Right lobe of liver (tissue), 6 donors: Measurements from ENCODE around the gene KLHL6. TPM values are rescaled to one million over a fixed set of nuclear protein-coding genes. Genes with fewer than 3 reads are reported as not detected.
A peak's percentile ranks its signal among the peaks of the same experiment; 100 is the strongest.

Experiments used
- ATAC-seq, 4 donors: fragments of 200-7000 bp; cut with Tn5 transposase; one replicate each; pipeline ENCODE4 v1.9.1; 2020; ENCODE audit warnings: mild to moderate bottlenecking in 4 of 4, moderate library complexity in 4 of 4
- DNase-seq, 3 donors: peaks; one replicate each; pipeline ENCODE4 v3.0.0-alpha.2; 2020
- H3K27ac ChIP-seq, 3 donors: fragments of 200-600 bp; one replicate each; pipeline ENCODE4 v1.8.0; 2022
- H3K27me3 ChIP-seq, 2 donors: fragments of 200-600 bp; one replicate each; pipeline ENCODE4 v1.8.0; 2022
- H3K36me3 ChIP-seq, 4 donors: fragments of 200-600 bp; sonication (generic) in 1 of 4; one replicate each; pipeline versions ENCODE4 v1.5.1 to v1.8.0; 2017 to 2022; ENCODE audit warnings: control low read depth in 1 of 4
- H3K4me1 ChIP-seq, 4 donors: fragments of 200-600 bp; sonication (generic) in 1 of 4; one replicate each; pipeline versions ENCODE4 v1.5.1 to v1.8.0; 2017 to 2022; ENCODE audit warnings: control low read depth in 1 of 4
- H3K4me3 ChIP-seq, 3 donors: fragments of 200-600 bp; one replicate each; pipeline ENCODE4 v1.8.0; 2022
- H3K9me3 ChIP-seq, 4 donors: fragments of 200-600 bp; sonication (generic) in 1 of 4; one replicate each; pipeline versions ENCODE4 v1.5.1 to v1.8.0; 2017 to 2022; ENCODE audit warnings: control low read depth in 1 of 4
- CTCF ChIP-seq, 4 donors: fragments of 200-600 bp in 3 of 4; fragments of 450-650 bp in 1 of 4; IDR thresholded peaks; one replicate each; pipeline versions ENCODE4 v1.5.1 to v1.8.0; 2016 to 2022; ENCODE audit warnings: antibody characterized with exemption in 4 of 4, mild to moderate bottlenecking in 2 of 4
- POLR2A ChIP-seq: fragments of 450-650 bp; IDR thresholded peaks from one replicate; pipeline ENCODE4 v1.6.1; 2017; ENCODE audit warnings: antibody characterized with exemption, mild to moderate bottlenecking
- WGBS: methylation state at CpG from one replicate; pipeline ENCODE4 v1.1.6; 2018; ENCODE audit warnings: low coverage, low lambda C conversion rate; ENCODE audit not compliant: insufficient coverage; ENCODE audit errors: missing lambda C conversion rate; 5-methylcytosine and 5-hydroxymethylcytosine counted together
- intact Hi-C, 2 donors: fragments of 100-400 bp; cut with DNase I; formaldehyde crosslinking; loops; one replicate each; pipeline versions ENCODE4 v1.11.2 to v1.14.1; 2022
- total RNA-seq, 6 experiments: library from RNA; depleted of rRNA in 2 of 6; stranded (reverse); fragments of >200 nt in 2 of 6; fragmentation: NEBNext Ultra II Directional in 3 of 6; extraction: Animal tissue kit (Norgen Biotek cat#: 25700) in 3 of 6; gene quantifications; one replicate each; pipeline versions ENCODE4 v1.1.0 to v1.2.4, GENCODE V29; 2016 to 2023
- donor health status: DM: no; HTN: yes; CAD: no.
- donor health status: DM: no; HTN: no; CAD: no.
- donor health status: DM: no; HTN: no; CAD: no.
- donor health status: DM: no; HTN: yes; CAD: no.
- donor health status: DM: no; HTN: yes; CAD: no.

KLHL6 gene
- total RNA-seq, 6 experiments from 2014 or later, result 0.59 to 2.7 (median 1.6) TPM

- TF ChIP-seq CTCF (IDR thresholded peaks at IDR 0.05), result no peak
- TF ChIP-seq POLR2A, result no peak
- Histone ChIP-seq H3K4me3 (no peak overlapping the region), H3K4me1 (peaks cover 0 to 34% (median 14%) of the 10 kb centered on the region in 4 donors), H3K9me3 (no peaks in the 10 kb centered on the region), H3K36me3 (no peaks in the 10 kb centered on the region), H3K27ac (no peak overlapping the region), H3K27me3 (no peaks in the 10 kb centered on the region)
- intact Hi-C loops, result no loop called here
- no peak for ATAC-seq
- 89% methylated on average over 3 of the region's 3 CpGs for WGBS
- DNase-seq, result no peak
Observed at GRCh38 chr3:183581496-183582155, 26.1 kb upstream of the KLHL6 start.

GRCh38 chr3:183579967-183580900, 24.7 kb upstream of the KLHL6 start:
- Histone ChIP-seq H3K4me1 (peaks cover 0 to 34% (median 14%) of the 10 kb centered on the region in 4 donors), H3K9me3 (no peaks in the 10 kb centered on the region), H3K27ac (no peak overlapping the region), H3K4me3 (no peak overlapping the region), H3K36me3 (no peaks in the 10 kb centered on the region), H3K27me3 (no peaks in the 10 kb centered on the region)
- ATAC-seq (peak in 1 of 4 donors; percentile 7), DNase-seq (no peak)
- 63% methylated on average over 17 of the region's 17 CpGs for WGBS
- intact Hi-C loops, result no loop called here
- TF ChIP-seq CTCF (IDR thresholded peaks at IDR 0.05) (no peak), POLR2A (no peak)

- DNase-seq, result no peak
- Histone ChIP-seq H3K4me3 (no peak overlapping the region), H3K36me3 (no peaks in the 10 kb centered on the region), H3K27me3 (no peaks in the 10 kb centered on the region), H3K9me3 (no peaks in the 10 kb centered on the region), H3K27ac (no peak overlapping the region), H3K4me1 (peaks cover 0 to 14% (median 4%) of the 10 kb centered on the region in 4 donors)
- TF ChIP-seq POLR2A, result no peak
- no peak for TF ChIP-seq CTCF (IDR thresholded peaks at IDR 0.05)
- no peak for ATAC-seq
- intact Hi-C loops, result no loop called here
- WGBS, result 70% methylated on average over 3 of the region's 3 CpGs
Observed at GRCh38 chr3:183578179-183578578, 22.7 kb upstream of the KLHL6 start.

GRCh38 chr3:183577346-183577745, 21.8 kb upstream of the KLHL6 start:
- Histone ChIP-seq H3K4me1 (peaks cover 0 to 6% (median 0%) of the 10 kb centered on the region in 4 donors), H3K27me3 (no peaks in the 10 kb centered on the region), H3K36me3 (no peaks in the 10 kb centered on the region), H3K27ac (no peak overlapping the region), H3K4me3 (no peak overlapping the region), H3K9me3 (no peaks in the 10 kb centered on the region)
- ATAC-seq (no peak), DNase-seq (no peak)
- 69% methylated on average over 3 of the region's 3 CpGs for WGBS
- intact Hi-C loops, result no loop called here
- TF ChIP-seq CTCF (IDR thresholded peaks at IDR 0.05), result no peak
- TF ChIP-seq POLR2A, result no peak
